PC-3 (cell line): ENCODE data around the gene DGKD.

Experiments used
- CTCF ChIP-seq: fragments of 300-600 bp; sonication (generic); conservative IDR thresholded peaks from 2 replicates; pipeline ENCODE4 v1.5.1; 2017; ENCODE audit warnings: antibody characterized with exemption, low read depth, mild to moderate bottlenecking, low read length
- EZH2 ChIP-seq: fragments of 300-600 bp; sonication (generic); IDR thresholded peaks from one replicate; pipeline ENCODE4 v1.6.1; 2017; ENCODE audit warnings: antibody characterized with exemption, mild to moderate bottlenecking, low read length; ENCODE audit not compliant: unreplicated experiment
- EZH2phosphoT487 ChIP-seq: fragments of 300-600 bp; sonication (generic); IDR thresholded peaks from 2 replicates; pipeline ENCODE4 v1.6.1; 2018; ENCODE audit warnings: mild to moderate bottlenecking, antibody characterized with exemption, low read length, borderline replicate concordance

- TF ChIP-seq CTCF: no peak
- no peak for TF ChIP-seq EZH2phosphoT487
- no peak for TF ChIP-seq EZH2
Measured at GRCh38 chr2:233419602-233420391, 65.5 kb downstream of the DGKD start.
